ENCODE results near the gene PRSS2. TPM values are rescaled to one million over a fixed set of nuclear protein-coding genes. Genes with fewer than 3 reads are reported as not detected.

Gene PRSS2
- total and polyA plus RNA-seq, 9 of the 15 experiments (the other 6 are each of a cell fraction or from before 2014, with no cell fraction given): 1.3 to 23.9 (median 3.8) TPM

- POLR2A ChIA-PET: interaction anchor here (0.6 kb wide), 1 partner anchor 9 kb away, joined by 3 read pairs; no protein-coding TSS in a partner anchor
- H3K9ac ChIP-seq (ENCODE audit: insufficient read depth in 1 of 2, low read depth in 2 of 2, low read length in 2 of 2): no peak overlapping the region
- H3K4me1 ChIP-seq (replicated peaks in 1 of 2; ENCODE audit: control insufficient read depth in 2 of 2, insufficient read depth in 2 of 2, low read length in 2 of 2): peaks cover 2 to 16% of the 10 kb centered on the region in 2 experiments; a peak in 4 of 5 replicates
- H3K4me2 ChIP-seq (ENCODE audit: insufficient read depth, low read length): no peak overlapping the region
- DNase-seq (ENCODE audit: extremely low read depth in 1 of 4, low spot score in 3 of 4) (peak in 2 of 4 experiments; percentile 27 to 30), ATAC-seq (no peak), FAIRE-seq (no peak)
- no peak overlapping the region for H3K4me3 ChIP-seq
- WGBS (ENCODE audit: insufficient coverage, low coverage, missing lambda C conversion rate): 34% methylated on average over 8 of the region's 8 CpGs
- in situ Hi-C loops (cut with MboI) (loop anchor here (25.0 kb wide), 1 partner anchor 149 kb away; no protein-coding TSS in a partner anchor), intact Hi-C loops (cut with micrococcal nuclease) (no loop called here)
- H2AFZ ChIP-seq (ENCODE audit: low read depth, low read length): no peak overlapping the region
- H4K20me1 ChIP-seq (replicated peaks; ENCODE audit: control insufficient read depth, insufficient read depth, low read length): no peaks in the 10 kb centered on the region
- H3K27ac ChIP-seq (ENCODE audit: extremely low read depth, low read depth, low read length): no peak overlapping the region
- H3K36me3 ChIP-seq (ENCODE audit: control insufficient read depth, insufficient read depth, low read length): no peaks in the 10 kb centered on the region
- no peaks in the 10 kb centered on the region for H3K9me3 ChIP-seq (replicated peaks; ENCODE audit: control insufficient read depth, insufficient read depth, low read depth, low read length)
- no peaks in the 10 kb centered on the region for H3K9me1 ChIP-seq (ENCODE audit: control insufficient read depth, insufficient read depth, low read length)
- no TSS peak for BruUV-seq (replicated peaks)
- CTCF ChIA-PET (ENCODE audit: low intra/inter-chr PET ratio): interaction anchor here (4.4 kb wide), 1 partner anchor 182 kb away, joined by 72 read pairs; no protein-coding TSS in a partner anchor
- peaks cover 3 to 29% of the 10 kb centered on the region in 2 experiments; a peak in 4 of 5 replicates for H3K27me3 ChIP-seq (ENCODE audit: control insufficient read depth in 2 of 2, insufficient read depth in 2 of 2, low read length in 2 of 2)
- no peaks in the 10 kb centered on the region for H3K79me2 ChIP-seq (ENCODE audit: control insufficient read depth, insufficient read depth, low read length)
- no peak for TF ChIP-seq ZNF668 (CRISPR knock-in tag; IDR thresholded peaks at IDR 0.05)
- peak; percentile 19 for TF ChIP-seq FOSL1 (tag; conservative IDR thresholded peaks at IDR 0.05)
- no peak for TF ChIP-seq BRF1 (IDR thresholded peaks at IDR 0.05; ENCODE audit: borderline replicate concordance, extremely low read depth, insufficient read length)
- TF ChIP-seq MBD2 (IDR thresholded peaks at IDR 0.05; ENCODE audit: borderline replicate concordance, low read depth): no peak
- TF ChIP-seq ETV6 (IDR thresholded peaks at IDR 0.05; ENCODE audit: borderline replicate concordance in 1 of 2, low read depth in 2 of 2, low read length in 1 of 2): no peak
- TF ChIP-seq ETV6 (CRISPR knock-in tag; IDR thresholded peaks at IDR 0.05; ENCODE audit: borderline replicate concordance): peak; percentile 31; the same call in 1 of the 2 replicates
- TF ChIP-seq MLX (CRISPR knock-in tag; conservative IDR thresholded peaks at IDR 0.05): no peak
- no peak for TF ChIP-seq ID3 (CRISPR knock-in tag; IDR thresholded peaks at IDR 0.05)
- TF ChIP-seq ID3 (tag; IDR thresholded peaks at IDR 0.05): peak; percentile 63; the same call in 1 of the 2 replicates
- TF ChIP-seq ZSCAN32 (CRISPR knock-in tag; IDR thresholded peaks at IDR 0.05): no peak
- TF ChIP-seq STAT5A (IDR thresholded peaks at IDR 0.05; ENCODE audit: borderline replicate concordance, low read length): no peak
- no peak for TF ChIP-seq ZNF408 (CRISPR knock-in tag; IDR thresholded peaks at IDR 0.05; ENCODE audit: low read depth)
- TF ChIP-seq ZNF644 (tag; IDR thresholded peaks at IDR 0.05; ENCODE audit: low read depth): no peak
- no peak for TF ChIP-seq DMBX1 (CRISPR knock-in tag; IDR thresholded peaks at IDR 0.05; ENCODE audit: borderline replicate concordance)
- no peak for TF ChIP-seq ZNF511 (CRISPR knock-in tag; IDR thresholded peaks at IDR 0.05)
- TF ChIP-seq RHOXF2B (CRISPR knock-in tag; conservative IDR thresholded peaks at IDR 0.05): no peak
- TF ChIP-seq HSF4 (CRISPR knock-in tag; IDR thresholded peaks at IDR 0.05; ENCODE audit: borderline replicate concordance): no peak
- TF ChIP-seq TCF3 (CRISPR knock-in tag; IDR thresholded peaks at IDR 0.05): no peak
- TF ChIP-seq ZBTB2 (IDR thresholded peaks at IDR 0.05): no peak
- 0 out of 2 replicates have a peak, but pooled peaks have one; percentile 58 for TF ChIP-seq ZBTB7A (IDR thresholded peaks at IDR 0.05; ENCODE audit: borderline replicate concordance, control insufficient read depth, low read depth, low read length)
Measured at GRCh38 chr7:142785841-142786250, 15.1 kb downstream of the PRSS2 start.

Measured in K562 (cell line).